Mesenchymal stem cell (in vitro differentiated cells and primary cell): ENCODE results near the gene TMEM9.

Experiments
- DNase-seq: peaks from one replicate; pipeline ENCODE4 v3.0.0-alpha.2; 2013
- H2AFZ ChIP-seq: one replicate; pipeline ENCODE4 v1.6.1; 2013; ENCODE audit warnings: low read depth, mild to moderate bottlenecking, control low read depth, inconsistent platforms, low read length, moderate library complexity
- H2AK5ac ChIP-seq: 2 replicates; pipeline ENCODE4 v1.6.1; 2013; ENCODE audit warnings: low read length, moderate library complexity, mild to moderate bottlenecking, inconsistent platforms; ENCODE audit not compliant: severe bottlenecking
- H2BK120ac ChIP-seq: one replicate; pipeline ENCODE4 v1.6.1; 2013; ENCODE audit warnings: low read depth, mild to moderate bottlenecking, inconsistent platforms, low read length, moderate library complexity
- H2BK12ac ChIP-seq, 2 experiments: one replicate each; pipeline ENCODE4 v1.6.1; 2013; ENCODE audit warnings: inconsistent platforms in 2 of 2, low read length in 2 of 2, mild to moderate bottlenecking in 2 of 2, moderate library complexity in 2 of 2, control low read depth in 1 of 2
- H2BK15ac ChIP-seq: one replicate; pipeline ENCODE4 v1.6.1; 2013; ENCODE audit warnings: mild to moderate bottlenecking, low read depth, inconsistent platforms; ENCODE audit not compliant: poor library complexity, severe bottlenecking
- H2BK5ac ChIP-seq: 2 replicates; pipeline ENCODE4 v1.6.1; 2013; ENCODE audit warnings: low read depth, mild to moderate bottlenecking, low read length, control low read depth, inconsistent platforms; ENCODE audit not compliant: poor library complexity, severe bottlenecking
- H3K14ac ChIP-seq, 2 experiments: one replicate each; pipeline ENCODE4 v1.6.1; 2013; ENCODE audit warnings: inconsistent platforms in 2 of 2, low read length in 2 of 2, control low read depth in 1 of 2, mild to moderate bottlenecking in 1 of 2, moderate library complexity in 1 of 2
- H3K18ac ChIP-seq, 2 experiments: one replicate each; pipeline ENCODE4 v1.6.1; 2013; ENCODE audit warnings: inconsistent platforms in 2 of 2, low read length in 2 of 2, control low read depth in 1 of 2, low read depth in 1 of 2, mild to moderate bottlenecking in 1 of 2
- H3K23ac ChIP-seq, 2 experiments: one replicate each; pipeline ENCODE4 v1.6.1; 2013; ENCODE audit warnings: inconsistent platforms in 2 of 2, low read length in 2 of 2, mild to moderate bottlenecking in 2 of 2, moderate library complexity in 2 of 2, control low read depth in 1 of 2
- H3K27ac ChIP-seq: 2 replicates; pipeline ENCODE4 v1.5.1; 2013; ENCODE audit warnings: mild to moderate bottlenecking, moderate library complexity, low read length, control low read depth, inconsistent platforms; ENCODE audit not compliant: poor library complexity, severe bottlenecking
- H3K27me3 ChIP-seq, 2 experiments: 2 replicates each; pipeline versions ENCODE4 v1.6.1 to v1.7.0; 2013; ENCODE audit warnings: low read length in 2 of 2, mild to moderate bottlenecking in 2 of 2, moderate library complexity in 2 of 2, control low read depth in 1 of 2, inconsistent platforms in 1 of 2; ENCODE audit not compliant: control insufficient read depth in 1 of 2, insufficient read depth in 1 of 2
- H3K36me3 ChIP-seq, 2 experiments: 2 replicates each; pipeline versions ENCODE4 v1.6.1 to v1.7.0; 2013; ENCODE audit warnings: low read length in 2 of 2, control low read depth in 1 of 2, inconsistent platforms in 1 of 2, low read depth in 1 of 2, mild to moderate bottlenecking in 1 of 2; ENCODE audit not compliant: insufficient read depth in 2 of 2, control insufficient read depth in 1 of 2
- H3K4ac ChIP-seq, 2 experiments: one replicate each; pipeline ENCODE4 v1.6.1; 2013; ENCODE audit warnings: inconsistent platforms in 2 of 2, low read length in 2 of 2, mild to moderate bottlenecking in 2 of 2, moderate library complexity in 2 of 2, control low read depth in 1 of 2, low read depth in 1 of 2
- H3K4me1 ChIP-seq: 2 replicates; pipeline ENCODE4 v1.6.1; 2013; ENCODE audit warnings: low read depth, low read length, control low read depth; ENCODE audit not compliant: control insufficient read depth, insufficient read depth
- H3K4me2 ChIP-seq: 2 replicates; pipeline ENCODE4 v1.6.1; 2013; ENCODE audit warnings: low read length, mild to moderate bottlenecking, inconsistent platforms; ENCODE audit not compliant: poor library complexity, severe bottlenecking
- H3K4me3 ChIP-seq, 2 experiments: 2 replicates each; pipeline versions ENCODE4 v1.5.1 to v1.7.0; 2013; ENCODE audit warnings: low read length in 2 of 2, mild to moderate bottlenecking in 2 of 2, control low read depth in 1 of 2, low read depth in 1 of 2; ENCODE audit not compliant: insufficient read depth in 1 of 2
- H3K79me1 ChIP-seq: replicated peaks from 2 replicates; pipeline ENCODE4 v1.6.1; 2013; ENCODE audit warnings: mild to moderate bottlenecking, control low read depth, low read length, inconsistent platforms; ENCODE audit not compliant: poor library complexity, severe bottlenecking
- H3K9ac ChIP-seq: 2 replicates; pipeline ENCODE4 v1.7.0; 2013; ENCODE audit warnings: mild to moderate bottlenecking, low read length, moderate library complexity
- H3K9me3 ChIP-seq: 2 replicates; pipeline ENCODE4 v1.7.0; 2013; ENCODE audit warnings: mild to moderate bottlenecking, low read length; ENCODE audit not compliant: control insufficient read depth
- H4K8ac ChIP-seq: one replicate; pipeline ENCODE4 v1.6.1; 2013; ENCODE audit warnings: inconsistent platforms, mild to moderate bottlenecking, low read length, moderate library complexity
- H4K91ac ChIP-seq: one replicate; pipeline ENCODE4 v1.6.1; 2013; ENCODE audit warnings: mild to moderate bottlenecking, low read length, inconsistent platforms
- WGBS: methylation state at CpG from one replicate; pipeline ENCODE4 v1.1.7; 2013; ENCODE audit warnings: mixed read lengths; 5-methylcytosine and 5-hydroxymethylcytosine counted together

The TMEM9 gene

DNA sequence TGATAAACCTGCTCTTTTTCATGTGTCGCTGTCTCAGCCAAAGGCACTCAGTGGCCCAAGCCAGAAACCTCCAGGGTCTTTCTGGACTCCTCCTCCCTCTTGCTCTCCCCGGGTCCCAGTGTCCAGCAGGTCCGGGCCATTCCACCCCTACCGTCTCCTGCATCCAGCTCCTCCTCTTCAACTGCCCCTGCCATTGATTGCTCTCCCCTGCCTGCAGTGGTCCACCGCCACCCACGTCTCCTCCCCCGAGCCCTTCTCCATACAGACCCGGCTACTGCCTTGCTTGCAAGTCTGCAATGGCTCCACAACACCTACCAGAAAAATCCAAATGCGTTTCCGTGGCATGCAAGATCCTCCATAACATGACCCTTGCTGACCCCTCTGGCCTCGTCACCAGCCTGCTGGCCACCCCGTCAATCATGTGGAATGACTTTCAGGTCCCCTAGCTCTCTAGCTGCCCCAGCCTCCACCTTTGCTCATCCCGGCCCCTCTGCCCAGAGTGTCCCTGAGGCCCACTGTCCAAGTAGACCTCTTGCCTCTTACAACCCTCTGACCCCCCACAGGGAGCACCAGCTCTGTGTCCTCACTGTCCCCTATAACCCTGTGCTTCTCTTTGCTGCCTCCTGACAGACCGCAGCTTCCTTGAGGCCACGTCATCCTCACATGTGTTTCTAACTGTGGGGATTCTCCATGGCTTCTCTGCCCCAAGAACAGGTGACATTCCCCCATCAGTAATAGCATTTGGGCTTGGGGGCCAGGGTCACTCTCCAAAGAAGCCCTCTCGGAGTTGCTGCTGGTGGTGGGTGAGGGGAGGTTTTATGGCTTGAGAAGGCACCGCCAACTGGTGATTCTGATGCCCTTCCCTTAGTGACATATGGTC lies 57.1 kb downstream of the TMEM9 start:
- no peak overlapping the region for H3K4me3 ChIP-seq
- no peak for DNase-seq
- no peak overlapping the region for H3K14ac ChIP-seq
- no peak overlapping the region for H2BK15ac ChIP-seq
- H2AFZ ChIP-seq: no peak overlapping the region
- H3K79me1 ChIP-seq: no peaks in the 10 kb centered on the region
- H3K4ac ChIP-seq: no peak overlapping the region
- no peak overlapping the region for H2BK5ac ChIP-seq
- H3K36me3 ChIP-seq: no peaks in the 10 kb centered on the region
- no peak overlapping the region for H2BK120ac ChIP-seq
- no peaks in the 10 kb centered on the region for H3K4me1 ChIP-seq
- H3K27me3 ChIP-seq: peaks cover 28 to 74% of the 10 kb centered on the region in 2 experiments
- H3K4me2 ChIP-seq: no peak overlapping the region
- no peak overlapping the region for H4K8ac ChIP-seq
- no peak overlapping the region for H3K23ac ChIP-seq
- WGBS: 84% methylated on average over 17 of the region's 17 CpGs
- H4K91ac ChIP-seq: no peak overlapping the region
- H3K18ac ChIP-seq: no peak overlapping the region
- H3K9me3 ChIP-seq: no peaks in the 10 kb centered on the region
- no peak overlapping the region for H3K9ac ChIP-seq
- no peak overlapping the region for H3K27ac ChIP-seq
- no peak overlapping the region for H2BK12ac ChIP-seq
- H2AK5ac ChIP-seq: no peak overlapping the region

DNA sequence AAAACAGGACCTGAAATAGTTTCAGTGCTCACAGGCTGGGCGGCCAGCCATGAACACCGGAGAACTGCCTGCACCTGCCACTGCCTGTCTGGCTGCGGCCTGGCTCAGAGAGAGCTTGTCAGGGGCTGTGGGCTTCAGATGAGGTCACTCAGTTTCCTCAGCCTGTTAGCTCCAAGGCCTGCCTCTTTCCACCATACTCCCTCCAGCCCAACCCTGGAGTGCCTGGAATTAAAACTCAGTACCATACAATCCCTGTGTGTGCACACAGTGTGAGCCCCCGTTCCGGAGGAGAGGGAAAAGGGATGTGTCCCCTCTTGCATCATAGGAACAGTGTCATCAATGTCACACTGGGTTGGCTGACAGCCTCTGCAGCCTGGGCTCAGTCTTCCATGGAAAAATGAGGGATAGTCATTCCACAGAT lies 58.2 kb downstream of the TMEM9 start:
- no peak overlapping the region for H4K91ac ChIP-seq
- no peak overlapping the region for H3K23ac ChIP-seq
- no peak overlapping the region for H2BK120ac ChIP-seq
- H3K4me2 ChIP-seq: no peak overlapping the region
- WGBS: 81% methylated on average over 5 of the region's 5 CpGs
- H2BK12ac ChIP-seq: no peak overlapping the region
- H3K36me3 ChIP-seq: no peaks in the 10 kb centered on the region
- H3K4ac ChIP-seq: no peak overlapping the region
- H2BK15ac ChIP-seq: no peak overlapping the region
- no peaks in the 10 kb centered on the region for H3K79me1 ChIP-seq
- no peak overlapping the region for H2AFZ ChIP-seq
- no peak overlapping the region for H3K9ac ChIP-seq
- DNase-seq: no peak
- no peak overlapping the region for H3K14ac ChIP-seq
- no peak overlapping the region for H3K18ac ChIP-seq
- H3K4me1 ChIP-seq: no peaks in the 10 kb centered on the region
- H3K27ac ChIP-seq: no peak overlapping the region
- no peak overlapping the region for H2BK5ac ChIP-seq
- no peak overlapping the region for H3K4me3 ChIP-seq
- H2AK5ac ChIP-seq: no peak overlapping the region
- no peak overlapping the region for H4K8ac ChIP-seq
- no peaks in the 10 kb centered on the region for H3K9me3 ChIP-seq
- H3K27me3 ChIP-seq: peaks cover 30 to 79% of the 10 kb centered on the region in 2 experiments

DNA sequence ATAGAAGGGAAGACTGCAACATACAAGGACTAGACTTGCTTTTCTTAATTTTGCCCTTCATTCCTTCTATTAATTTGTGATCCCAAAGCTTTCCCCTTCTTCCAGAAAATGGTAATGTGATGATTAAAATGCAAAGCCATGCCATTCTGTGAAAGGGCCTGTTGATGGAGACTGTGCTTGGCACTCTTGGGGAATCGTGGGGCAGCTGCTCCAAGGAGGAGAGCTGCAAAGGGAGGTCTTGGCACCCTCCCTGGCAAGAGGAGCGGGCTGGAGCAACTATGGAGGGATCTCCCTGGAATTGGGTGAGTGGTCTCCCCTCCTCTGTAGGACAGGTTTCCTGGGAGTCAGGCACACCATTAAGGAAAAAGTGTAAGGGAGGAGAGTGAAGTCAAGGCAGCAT lies 58.7 kb downstream of the TMEM9 start:
- H3K4me1 ChIP-seq: no peaks in the 10 kb centered on the region
- H3K79me1 ChIP-seq: no peaks in the 10 kb centered on the region
- no peak overlapping the region for H2AK5ac ChIP-seq
- H2BK15ac ChIP-seq: no peak overlapping the region
- H3K4me2 ChIP-seq: no peak overlapping the region
- no peak overlapping the region for H3K18ac ChIP-seq
- no peak overlapping the region for H2AFZ ChIP-seq
- no peak overlapping the region for H4K8ac ChIP-seq
- no peak overlapping the region for H2BK5ac ChIP-seq
- H3K4me3 ChIP-seq: no peak overlapping the region
- H3K4ac ChIP-seq: no peak overlapping the region
- H3K9me3 ChIP-seq: no peaks in the 10 kb centered on the region
- H3K36me3 ChIP-seq: no peaks in the 10 kb centered on the region
- H2BK12ac ChIP-seq: no peak overlapping the region
- DNase-seq: no peak
- no peak overlapping the region for H3K9ac ChIP-seq
- H3K23ac ChIP-seq: no peak overlapping the region
- H2BK120ac ChIP-seq: no peak overlapping the region
- no peak overlapping the region for H4K91ac ChIP-seq
- WGBS: 68% methylated on average over 2 of the region's 2 CpGs
- H3K27ac ChIP-seq: no peak overlapping the region
- H3K14ac ChIP-seq: no peak overlapping the region
- peaks cover 30 to 75% of the 10 kb centered on the region in 2 experiments for H3K27me3 ChIP-seq

DNA sequence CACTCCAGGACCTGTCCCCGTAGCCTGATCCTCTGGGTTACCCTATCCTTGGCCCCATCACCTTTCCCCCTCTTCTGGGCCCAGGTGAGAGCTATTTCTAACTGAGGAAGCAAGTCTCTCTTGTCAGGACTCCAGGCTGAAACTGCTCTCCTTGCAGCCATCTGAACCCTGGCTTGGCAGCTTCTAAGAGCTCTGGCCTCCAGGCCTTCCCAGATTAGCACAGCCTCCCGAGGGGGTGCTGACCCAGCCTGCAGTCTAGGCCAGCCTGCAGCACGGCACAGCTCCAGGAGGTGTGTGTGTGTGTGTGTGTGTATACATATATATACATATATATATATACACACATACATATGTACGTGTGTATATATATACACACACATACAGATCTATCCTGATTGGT lies 59.4 kb downstream of the TMEM9 start:
- Histone ChIP-seq H4K91ac (no peak overlapping the region), H2BK120ac (no peak overlapping the region), H2BK12ac (no peak overlapping the region), H3K27me3 (peaks cover 30 to 68% of the 10 kb centered on the region in 2 experiments), H2BK15ac (no peak overlapping the region), H3K79me1 (no peaks in the 10 kb centered on the region), H3K4me1 (no peaks in the 10 kb centered on the region), H2AK5ac (no peak overlapping the region), H2AFZ (no peak overlapping the region), H2BK5ac (no peak overlapping the region), H3K4me2 (no peak overlapping the region), H3K23ac (no peak overlapping the region), H3K14ac (no peak overlapping the region), H3K9ac (no peak overlapping the region), H3K36me3 (no peaks in the 10 kb centered on the region), H3K4ac (no peak overlapping the region), H3K27ac (no peak overlapping the region), H3K18ac (no peak overlapping the region), H3K9me3 (no peaks in the 10 kb centered on the region), H4K8ac (no peak overlapping the region), H3K4me3 (no peak overlapping the region)
- DNase-seq: no peak
- WGBS: 94% methylated on average over 2 of the region's 4 CpGs
